ENCODE measurements around the gene BDH1.

Gene BDH1

GRCh38 chr3:197495999-197496745, 59.6 kb downstream of the BDH1 start:
- DNase-seq (ENCODE audit: low read depth), result no peak
- no peak for TF ChIP-seq CTCF (IDR thresholded peaks at IDR 0.05; ENCODE audit: low read length, missing control alignments)
- H3K4me3 ChIP-seq (replicated peaks; ENCODE audit: low read depth, low read length), result no peak overlapping the region

GRCh38 chr3:197495499-197495898, 60.3 kb downstream of the BDH1 start:
- no peak for DNase-seq (ENCODE audit: low read depth)
- no peak for TF ChIP-seq CTCF (IDR thresholded peaks at IDR 0.05; ENCODE audit: low read length, missing control alignments)

GRCh38 chr3:197495059-197495455, 60.7 kb downstream of the BDH1 start:
- TF ChIP-seq CTCF (IDR thresholded peaks at IDR 0.05; ENCODE audit: low read length, missing control alignments), result no peak
- no peak for DNase-seq (ENCODE audit: low read depth)
- H3K4me3 ChIP-seq (replicated peaks; ENCODE audit: low read depth, low read length), result no peak overlapping the region

More at GRCh38 chr3:197495499-197495898, 60.3 kb downstream of the BDH1 start:
- H3K4me3 ChIP-seq (replicated peaks; ENCODE audit: low read depth, low read length), result no peak overlapping the region

- H3K4me3 ChIP-seq (replicated peaks; ENCODE audit: low read depth, low read length), result no peak overlapping the region
- no peak for TF ChIP-seq CTCF (IDR thresholded peaks at IDR 0.05; ENCODE audit: low read length, missing control alignments)
- DNase-seq (ENCODE audit: low read depth), result no peak
Observed at GRCh38 chr3:197494366-197495058, 61.3 kb downstream of the BDH1 start.

- no peak for TF ChIP-seq CTCF (IDR thresholded peaks at IDR 0.05; ENCODE audit: low read length, missing control alignments)
- no peak overlapping the region for H3K4me3 ChIP-seq (replicated peaks; ENCODE audit: low read depth, low read length)
- DNase-seq (ENCODE audit: low read depth), result no peak
Observed at GRCh38 chr3:197493049-197493448, 62.7 kb downstream of the BDH1 start.

- no peak for DNase-seq (ENCODE audit: low read depth)
- no peak overlapping the region for H3K4me3 ChIP-seq (replicated peaks; ENCODE audit: low read depth, low read length)
- no peak for TF ChIP-seq CTCF (IDR thresholded peaks at IDR 0.05; ENCODE audit: low read length, missing control alignments)
Observed at GRCh38 chr3:197491923-197492664, 63.7 kb downstream of the BDH1 start.
